LNCAP (cell line): ENCODE results near the gene SLC24A4.

Source experiments
- CTCF ChIP-seq: fragments of 450-650 bp; IDR thresholded peaks from 2 replicates; pipeline ENCODE4 v1.5.1; 2017; ENCODE audit warnings: mild to moderate bottlenecking

Gene SLC24A4

DNA sequence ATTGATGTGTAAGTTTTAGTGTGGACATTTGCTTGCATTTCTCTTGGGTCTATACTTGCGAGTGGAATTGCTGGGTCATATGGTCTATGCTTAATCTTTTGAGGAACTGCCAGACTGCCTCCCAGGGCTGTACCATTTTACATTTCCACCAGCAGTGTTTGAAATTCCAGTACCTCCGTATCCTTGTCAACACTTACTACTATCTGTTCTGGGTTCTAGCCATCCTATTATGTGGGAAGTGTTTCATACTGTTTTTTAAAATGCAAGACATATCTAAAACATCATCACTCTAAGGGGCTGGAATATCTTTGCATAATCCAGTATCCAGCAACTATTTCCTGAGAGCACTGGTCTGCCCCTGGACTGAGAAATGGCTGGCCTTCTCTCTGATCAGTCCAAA is 110.4 kb downstream of the SLC24A4 start:
- TF ChIP-seq CTCF, result no peak

GRCh38 chr14:92435154-92435553 is 112.2 kb downstream of the SLC24A4 start:
- no peak for TF ChIP-seq CTCF

- TF ChIP-seq CTCF, result no peak
Observed at GRCh38 chr14:92436115-92436776, 113.3 kb downstream of the SLC24A4 start.

DNA sequence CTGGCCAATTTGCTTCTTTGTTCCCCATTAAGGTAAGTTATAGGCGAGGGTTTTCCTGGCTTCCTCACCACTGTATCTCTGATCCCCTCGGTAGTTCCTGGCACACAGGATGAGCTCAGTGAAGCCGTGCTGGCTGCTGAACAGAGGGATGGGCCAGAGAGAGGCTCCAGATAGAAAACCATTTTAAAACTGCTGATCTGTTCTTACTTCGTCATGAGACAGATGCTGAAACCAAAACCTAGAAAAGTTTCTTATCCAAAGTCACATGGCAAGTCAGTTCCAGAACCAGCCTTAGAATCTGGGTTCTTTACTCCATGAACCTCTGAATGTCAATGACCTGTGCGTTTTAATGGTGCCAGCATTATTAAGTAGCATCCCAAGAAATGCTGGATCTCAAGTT is 114.3 kb downstream of the SLC24A4 start:
- no peak for TF ChIP-seq CTCF

- no peak for TF ChIP-seq CTCF
Observed at GRCh38 chr14:92437729-92438285, 114.8 kb downstream of the SLC24A4 start.

DNA sequence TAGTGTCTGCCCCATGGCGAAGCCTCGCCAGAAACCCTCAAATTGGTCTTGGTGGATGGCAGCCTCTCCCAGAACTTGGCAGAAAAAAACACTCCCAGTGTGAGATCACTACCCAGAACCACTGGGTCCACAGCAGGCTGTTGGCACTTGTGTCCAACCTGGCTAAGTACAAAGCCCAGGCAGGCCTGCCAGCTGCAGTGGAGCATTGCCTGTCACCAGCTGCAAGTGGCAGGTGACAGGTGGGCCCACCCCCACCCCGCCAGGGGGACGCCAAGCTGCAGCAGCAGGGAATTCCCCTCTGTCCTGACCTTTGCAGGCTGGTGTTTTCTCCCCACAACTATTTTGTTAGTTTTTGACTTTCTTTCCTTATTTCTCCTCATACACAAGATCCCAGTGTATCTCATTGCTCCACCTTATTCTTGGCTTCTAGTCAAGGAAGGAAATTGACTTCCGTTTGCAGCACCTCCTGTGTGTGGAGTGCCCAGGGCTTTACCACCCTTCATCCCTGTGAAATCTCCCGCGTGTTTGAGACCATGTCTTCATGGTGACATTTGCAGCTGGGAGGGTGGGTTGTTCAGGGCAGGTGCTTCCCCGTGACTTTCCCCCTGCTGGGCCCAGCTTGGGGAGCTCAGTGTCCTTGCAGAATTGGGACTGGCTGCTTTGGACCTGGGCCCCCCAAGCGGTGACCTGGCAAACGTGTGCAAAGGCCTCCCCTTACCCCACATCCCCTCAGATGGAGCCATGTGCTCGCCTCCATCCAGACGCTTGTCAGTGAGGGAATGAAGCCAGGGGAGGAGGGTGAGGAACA is 116.8 kb downstream of the SLC24A4 start:
- TF ChIP-seq CTCF, result no peak

GRCh38 chr14:92440345-92441003 is 117.5 kb downstream of the SLC24A4 start:
- TF ChIP-seq CTCF, result no peak
